Activated T-helper 1 cell treated with anti-CD3 and anti-CD28 coated beads, Interleukin-12 subunit alpha, Interleukin-12 subunit beta, Interleukin-2, Interleukin-4 antibody, amounts not matched to agents 30 ng/mL and 10 ng/mL and 1 ng/mL, durations not matched to agents 14 hours and 24 hours and 36 hours (primary cell): ENCODE data around the gene IFITM2. TPM values are rescaled to one million over a fixed set of nuclear protein-coding genes. Genes with fewer than 3 reads are reported as not detected.

Experiments used
- DNase-seq: peaks from one replicate; pipeline ENCODE4 v3.0.0; 2021; ENCODE audit warnings: low spot score
- H3K27ac Mint-ChIP-seq: one replicate; pipeline ENCODE4 v1.8.0; 2021; ENCODE audit warnings: mild to moderate bottlenecking, mixed read lengths
- H3K27me3 Mint-ChIP-seq: one replicate; pipeline ENCODE4 v1.8.0; 2022; ENCODE audit warnings: mild to moderate bottlenecking, moderate library complexity, mixed read lengths; ENCODE audit not compliant: insufficient read depth
- H3K36me3 Mint-ChIP-seq: one replicate; pipeline ENCODE4 v1.8.0; 2021; ENCODE audit warnings: low read depth, mixed read lengths
- H3K4me1 Mint-ChIP-seq: one replicate; pipeline ENCODE4 v1.8.0; 2021; ENCODE audit warnings: low read depth, mixed read lengths
- H3K4me3 Mint-ChIP-seq: one replicate; pipeline ENCODE4 v1.8.0; 2021; ENCODE audit warnings: mild to moderate bottlenecking, moderate library complexity, mixed read lengths
- H3K9me3 Mint-ChIP-seq: one replicate; pipeline ENCODE4 v1.8.0; 2021; ENCODE audit warnings: mixed read lengths
- intact Hi-C: fragments of 100-400 bp; cut with micrococcal nuclease; formaldehyde crosslinking; loops from one replicate; pipeline ENCODE4 v1.15.1; 2024
- total RNA-seq: library from RNA; stranded (reverse); gene quantifications from 2 replicates; pipeline ENCODE4 v1.2.3, GENCODE V29; 2022

The IFITM2 gene
- total RNA-seq, 1 donor from 2014 or later, result 521 TPM

DNA sequence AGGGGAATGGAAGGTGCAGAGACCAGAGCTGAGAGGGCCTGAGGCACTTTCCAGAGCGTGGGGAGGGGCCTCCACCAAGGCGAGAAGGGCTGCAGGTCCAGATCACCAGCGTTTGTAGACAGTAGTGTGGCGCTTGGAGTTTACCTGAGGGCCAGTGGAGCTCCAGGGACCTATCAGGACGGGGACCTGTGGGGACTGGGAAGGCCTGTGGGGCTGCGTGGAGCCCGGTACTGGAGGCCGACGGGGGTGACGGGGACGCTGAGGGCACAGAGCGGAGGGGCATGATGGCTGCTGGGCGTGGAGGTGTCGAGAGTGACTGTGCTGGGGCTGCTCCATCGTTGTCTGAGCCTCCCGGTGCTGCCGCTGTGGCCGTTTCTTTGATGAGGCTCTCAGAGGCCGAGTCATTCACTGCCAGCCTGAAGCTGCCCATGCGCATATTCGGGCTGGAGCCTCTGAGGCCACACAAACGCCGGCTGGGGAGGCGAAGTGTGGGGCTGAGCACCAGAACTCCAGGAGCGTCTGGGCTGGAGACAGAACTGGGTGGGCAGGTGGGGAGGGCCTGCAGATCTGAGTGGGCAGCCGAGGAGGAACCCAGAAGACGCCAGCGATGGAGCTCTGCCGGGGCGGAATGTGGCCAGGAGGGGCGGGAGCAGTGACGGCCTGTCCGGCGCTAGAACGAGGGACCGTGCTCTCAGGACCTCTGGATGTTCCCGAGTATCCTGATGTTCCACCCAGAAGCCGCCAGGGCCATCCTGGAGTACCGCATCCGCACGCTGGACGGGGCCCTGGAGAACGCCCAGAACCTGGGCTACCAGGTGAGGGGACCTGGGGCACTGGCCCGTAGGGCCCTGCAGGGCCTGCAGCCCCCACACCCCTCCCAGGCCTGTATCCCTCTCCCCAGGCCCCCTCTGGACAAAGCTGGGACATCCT lies 16.1 kb upstream of the IFITM2 start:
- no peaks in the 10 kb centered on the region for H3K9me3 Mint-ChIP-seq
- H3K4me3 Mint-ChIP-seq, result peak overlapping the region; percentile 71
- peaks cover 6% of the 10 kb centered on the region for H3K27me3 Mint-ChIP-seq
- DNase-seq, result no peak
- intact Hi-C loops, result no loop called here
- peaks cover 21% of the 10 kb centered on the region for H3K4me1 Mint-ChIP-seq
- H3K36me3 Mint-ChIP-seq, result peaks cover 11% of the 10 kb centered on the region
- H3K27ac Mint-ChIP-seq, result peak overlapping the region; percentile 44

DNA sequence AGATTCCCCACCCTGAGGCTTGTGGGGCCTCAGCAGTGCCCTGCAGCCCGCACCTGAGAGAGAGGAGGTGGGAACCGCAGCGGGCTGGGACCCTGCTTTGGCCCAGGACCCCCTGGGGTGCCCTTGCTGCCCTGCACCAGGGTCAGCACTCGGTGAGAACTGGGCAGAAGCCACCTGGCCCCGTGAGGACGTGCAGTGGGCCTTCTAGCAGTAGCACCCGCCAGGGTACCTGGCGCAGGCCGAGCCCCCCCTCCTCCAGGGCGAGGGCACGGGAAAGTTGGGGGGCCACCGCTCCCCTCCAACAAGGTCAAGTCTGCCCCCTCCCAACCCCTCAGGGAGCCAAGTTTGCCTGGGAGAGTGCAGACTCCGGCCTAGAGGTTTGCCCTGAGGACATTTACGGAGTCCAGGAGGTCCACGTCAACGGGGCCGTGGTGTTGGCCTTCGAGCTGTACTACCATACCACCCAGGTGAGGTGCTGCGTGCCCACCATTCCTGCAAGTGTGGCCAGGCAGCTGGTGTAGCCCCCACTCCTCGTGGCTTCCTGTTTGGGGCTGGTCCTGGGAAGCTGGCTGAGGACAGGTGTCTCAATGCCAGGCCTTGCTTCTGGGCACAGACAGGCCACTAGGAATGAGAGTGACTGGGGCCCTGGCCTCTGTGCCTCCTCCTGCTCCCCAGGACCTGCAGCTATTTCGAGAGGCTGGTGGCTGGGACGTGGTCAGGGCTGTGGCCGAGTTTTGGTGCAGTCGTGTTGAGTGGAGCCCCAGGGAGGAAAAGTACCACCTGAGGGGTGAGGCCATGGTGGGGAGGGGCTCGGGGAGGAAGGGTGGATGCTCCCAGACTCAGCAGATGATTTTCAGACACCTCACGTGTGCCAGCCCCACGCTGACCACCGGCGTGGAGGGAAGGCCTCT lies 15.2 kb upstream of the IFITM2 start:
- peaks cover 2% of the 10 kb centered on the region for H3K27me3 Mint-ChIP-seq
- no peak for DNase-seq
- H3K36me3 Mint-ChIP-seq, result peaks cover 11% of the 10 kb centered on the region
- H3K4me1 Mint-ChIP-seq, result peaks cover 16% of the 10 kb centered on the region
- H3K4me3 Mint-ChIP-seq, result no peak overlapping the region
- no peak overlapping the region for H3K27ac Mint-ChIP-seq
- H3K9me3 Mint-ChIP-seq, result no peaks in the 10 kb centered on the region
- intact Hi-C loops, result no loop called here

DNA sequence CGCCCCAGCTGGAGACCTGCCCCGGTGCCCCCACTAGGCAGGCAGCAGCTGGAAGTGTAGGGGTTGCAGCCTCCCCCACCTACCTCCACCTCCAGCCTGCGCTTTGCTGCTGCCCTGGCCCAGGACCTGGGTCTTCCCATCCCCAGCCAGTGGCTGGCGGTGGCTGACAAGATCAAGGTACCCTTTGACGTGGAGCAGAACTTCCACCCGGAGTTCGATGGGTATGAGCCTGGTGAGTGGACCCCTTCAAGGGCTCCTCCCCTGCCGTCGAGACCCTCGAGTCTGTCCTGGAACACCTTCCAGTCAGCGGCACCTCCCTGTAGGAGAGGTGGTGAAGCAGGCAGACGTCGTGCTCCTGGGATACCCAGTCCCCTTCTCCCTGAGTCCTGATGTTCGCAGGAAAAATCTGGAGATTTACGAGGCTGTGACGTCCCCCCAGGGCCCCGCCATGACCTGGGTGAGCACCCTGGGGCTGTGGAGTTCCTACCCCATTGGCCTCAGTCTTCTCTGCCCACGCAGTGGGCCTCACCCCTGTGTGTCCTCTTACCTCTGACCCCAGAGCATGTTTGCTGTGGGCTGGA lies 14.3 kb upstream of the IFITM2 start:
- Mint-ChIP-seq H3K36me3 (peaks cover 8% of the 10 kb centered on the region), H3K9me3 (no peaks in the 10 kb centered on the region), H3K27me3 (peaks cover 1% of the 10 kb centered on the region), H3K4me1 (peaks cover 15% of the 10 kb centered on the region), H3K4me3 (no peak overlapping the region), H3K27ac (no peak overlapping the region)
- DNase-seq, result no peak
- intact Hi-C loops, result no loop called here

DNA sequence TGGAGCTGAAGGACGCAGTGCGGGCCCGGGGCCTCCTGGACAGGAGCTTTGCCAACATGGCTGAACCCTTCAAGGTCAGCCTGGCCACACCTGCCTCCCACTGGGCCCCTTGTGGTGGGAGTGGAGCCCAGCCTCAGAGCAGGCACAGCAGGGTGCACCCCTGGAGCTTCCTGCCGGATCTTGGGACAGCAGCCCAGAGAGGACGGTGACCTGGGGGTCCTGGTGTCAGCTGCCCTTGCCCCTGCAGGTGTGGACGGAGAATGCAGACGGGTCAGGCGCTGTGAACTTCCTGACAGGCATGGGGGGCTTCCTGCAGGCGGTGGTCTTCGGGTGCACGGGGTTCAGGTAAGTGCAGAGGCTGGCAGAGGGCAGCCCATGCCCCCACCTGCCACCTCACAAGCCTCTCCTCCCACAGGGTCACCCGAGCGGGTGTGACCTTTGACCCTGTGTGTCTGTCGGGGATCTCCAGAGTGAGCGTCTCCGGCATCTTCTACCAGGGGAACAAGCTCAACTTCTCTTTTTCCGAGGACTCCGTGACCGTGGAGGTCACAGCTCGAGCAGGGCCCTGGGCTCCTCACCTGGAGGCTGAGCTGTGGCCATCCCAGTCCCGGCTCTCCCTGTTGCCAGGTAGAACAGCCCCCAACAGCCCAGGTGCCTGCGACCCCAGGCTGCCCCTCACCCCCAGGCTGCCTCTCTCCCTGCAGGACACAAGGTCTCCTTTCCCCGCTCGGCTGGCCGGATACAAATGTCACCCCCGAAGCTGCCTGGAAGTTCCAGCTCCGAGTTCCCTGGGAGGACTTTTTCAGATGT lies 13.6 kb upstream of the IFITM2 start:
- H3K36me3 Mint-ChIP-seq, result peaks cover 8% of the 10 kb centered on the region
- peaks cover 15% of the 10 kb centered on the region for H3K4me1 Mint-ChIP-seq
- no peak for DNase-seq
- H3K27ac Mint-ChIP-seq, result no peak overlapping the region
- intact Hi-C loops, result no loop called here
- peaks cover 1% of the 10 kb centered on the region for H3K27me3 Mint-ChIP-seq
- H3K4me3 Mint-ChIP-seq, result no peak overlapping the region
- H3K9me3 Mint-ChIP-seq, result no peaks in the 10 kb centered on the region

DNA sequence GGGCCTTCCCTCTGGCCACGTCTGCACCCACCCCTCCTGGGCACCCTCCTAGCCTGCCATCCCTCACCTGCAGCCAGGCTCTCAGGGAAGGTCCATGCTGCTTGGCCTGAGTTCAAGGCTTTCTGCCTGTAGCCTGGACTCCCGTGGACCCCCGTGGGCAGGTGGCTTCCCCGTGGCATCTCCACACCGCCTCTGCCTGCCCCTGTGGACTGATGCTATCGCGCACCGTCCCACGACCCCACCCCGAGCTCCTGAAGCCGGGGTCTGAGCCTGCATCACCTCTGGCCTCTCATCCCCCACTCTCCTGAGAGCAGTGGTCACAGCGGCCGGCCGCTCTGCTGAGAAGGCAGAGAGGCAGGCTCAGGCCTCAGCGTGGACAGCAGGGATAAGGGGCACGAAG lies 12.8 kb upstream of the IFITM2 start:
- no peak overlapping the region for H3K4me3 Mint-ChIP-seq
- no peak for DNase-seq
- no peaks in the 10 kb centered on the region for H3K9me3 Mint-ChIP-seq
- peaks cover 8% of the 10 kb centered on the region for H3K36me3 Mint-ChIP-seq
- peaks cover 1% of the 10 kb centered on the region for H3K27me3 Mint-ChIP-seq
- intact Hi-C loops, result no loop called here
- H3K27ac Mint-ChIP-seq, result no peak overlapping the region
- H3K4me1 Mint-ChIP-seq, result peaks cover 15% of the 10 kb centered on the region

DNA sequence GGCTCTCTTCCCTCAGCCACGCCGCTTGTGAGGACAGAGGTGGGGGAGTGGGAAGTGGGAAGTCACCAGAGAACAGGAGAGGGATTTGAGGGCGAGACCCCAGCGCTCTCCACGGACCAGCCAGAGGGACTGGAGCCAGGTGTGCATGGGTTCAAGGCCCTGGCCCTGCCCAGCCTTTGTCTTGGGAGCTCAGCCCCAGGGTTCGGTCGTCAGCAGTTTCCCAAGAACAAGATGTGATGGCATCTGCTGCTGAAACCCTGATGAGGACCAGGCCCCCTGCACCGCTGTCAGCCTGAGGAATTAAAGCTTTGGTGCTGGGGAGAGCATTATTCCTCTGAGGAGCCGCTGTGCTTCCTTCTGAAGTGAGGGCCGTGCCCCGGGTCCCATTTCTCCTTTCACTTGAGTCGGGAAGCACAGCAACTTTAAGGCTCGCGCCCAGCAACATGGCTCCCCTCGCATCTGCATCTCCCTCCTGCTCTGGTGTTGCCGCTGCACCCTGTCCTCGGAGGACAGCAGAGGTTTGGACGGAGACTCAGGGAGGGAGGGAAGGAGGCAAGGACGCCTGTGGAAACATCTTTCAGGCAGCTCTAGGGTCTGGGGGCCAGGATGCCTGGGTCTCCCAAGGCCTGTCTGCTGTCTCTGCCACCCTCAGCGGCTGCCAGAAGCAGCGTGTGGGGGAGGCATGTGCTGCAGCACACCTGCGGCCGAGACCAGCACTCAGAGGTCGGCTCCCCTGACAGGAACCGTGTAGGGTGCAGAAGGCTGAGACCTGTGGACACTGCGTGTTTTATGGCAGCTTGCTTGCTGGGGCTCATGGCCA lies 12.1 kb upstream of the IFITM2 start:
- H3K4me3 Mint-ChIP-seq, result no peak overlapping the region
- H3K36me3 Mint-ChIP-seq, result peaks cover 8% of the 10 kb centered on the region
- H3K27ac Mint-ChIP-seq, result no peak overlapping the region
- H3K9me3 Mint-ChIP-seq, result no peaks in the 10 kb centered on the region
- DNase-seq, result no peak
- peaks cover 7% of the 10 kb centered on the region for H3K27me3 Mint-ChIP-seq
- H3K4me1 Mint-ChIP-seq, result peaks cover 18% of the 10 kb centered on the region
- intact Hi-C loops, result no loop called here

DNA sequence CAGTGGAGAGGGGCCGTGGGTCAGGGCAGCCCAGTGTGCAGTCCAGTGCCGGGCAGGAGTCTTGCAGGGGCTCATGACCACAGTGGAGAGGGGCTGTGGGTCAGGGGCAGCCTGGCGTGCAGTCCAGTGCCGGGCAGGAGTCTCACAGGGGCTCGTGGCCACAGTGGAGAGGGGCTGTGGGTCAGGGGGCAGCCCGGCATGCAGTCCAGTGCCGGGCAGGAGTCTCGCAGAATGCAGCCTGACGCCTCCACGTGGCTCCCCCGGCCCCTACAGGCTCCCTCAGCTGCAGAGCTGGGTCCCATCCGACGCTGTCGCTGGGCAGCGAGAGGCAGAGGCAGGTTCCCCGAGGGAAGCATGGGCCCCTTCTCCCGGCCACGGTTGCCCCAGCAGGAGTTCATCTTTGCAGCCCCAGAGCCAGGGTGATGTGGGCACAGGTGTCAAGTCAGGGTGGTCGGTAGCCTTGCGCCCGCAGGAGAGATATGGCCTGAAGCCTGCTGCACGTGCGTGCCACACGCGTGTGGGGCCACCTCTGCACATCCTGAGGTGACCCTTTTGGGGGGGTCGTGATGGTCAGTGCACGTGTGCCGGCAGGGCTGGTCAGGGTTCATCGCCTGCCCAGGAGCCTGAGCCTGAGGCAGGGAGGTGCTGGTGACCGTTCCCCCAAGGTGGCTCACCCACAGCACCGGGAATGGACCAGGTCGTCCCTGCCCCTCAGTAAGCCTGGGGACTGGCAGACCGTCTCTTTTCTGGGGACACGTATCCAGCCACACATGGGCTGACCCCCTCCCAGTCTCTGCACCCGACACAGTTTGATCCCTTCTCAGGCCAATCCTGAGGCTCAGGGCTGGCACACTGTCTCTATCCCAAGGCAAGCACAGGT lies 11.2 kb upstream of the IFITM2 start:
- Mint-ChIP-seq H3K4me1 (peaks cover 13% of the 10 kb centered on the region), H3K9me3 (no peaks in the 10 kb centered on the region), H3K36me3 (peaks cover 2% of the 10 kb centered on the region), H3K4me3 (no peak overlapping the region), H3K27me3 (peaks cover 13% of the 10 kb centered on the region), H3K27ac (no peak overlapping the region)
- intact Hi-C loops, result no loop called here
- no peak for DNase-seq

DNA sequence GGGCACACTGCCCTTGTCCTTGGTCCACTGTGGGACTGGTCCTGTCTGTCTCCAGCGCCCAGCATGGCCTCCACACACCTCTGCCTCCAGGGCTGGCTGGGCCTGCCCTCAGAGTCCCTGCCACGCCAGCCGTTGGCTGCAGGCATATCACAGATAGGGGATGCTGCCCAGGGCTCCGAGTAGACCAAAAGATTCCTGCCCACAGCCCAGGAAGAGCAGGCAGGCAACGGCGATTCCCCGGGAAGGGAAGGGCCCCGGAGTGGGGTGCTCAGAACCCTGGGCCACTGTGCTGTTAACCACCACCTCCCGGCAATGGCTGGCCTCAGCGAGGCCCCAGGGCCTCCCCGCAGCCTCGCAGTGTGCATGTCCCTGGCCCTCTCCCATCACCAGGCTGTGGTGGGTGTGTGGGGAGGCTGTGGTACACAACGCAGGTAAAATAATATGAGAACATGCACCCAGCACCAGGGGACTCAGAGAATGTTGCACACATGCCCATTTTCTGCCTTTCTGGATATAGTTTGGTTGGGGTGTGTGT lies 10.5 kb upstream of the IFITM2 start:
- DNase-seq, result no peak
- Mint-ChIP-seq H3K4me1 (peaks cover 12% of the 10 kb centered on the region), H3K27ac (peak overlapping the region; percentile 78), H3K9me3 (no peaks in the 10 kb centered on the region), H3K27me3 (peaks cover 13% of the 10 kb centered on the region), H3K36me3 (no peaks in the 10 kb centered on the region), H3K4me3 (no peak overlapping the region)
- intact Hi-C loops, result no loop called here

DNA sequence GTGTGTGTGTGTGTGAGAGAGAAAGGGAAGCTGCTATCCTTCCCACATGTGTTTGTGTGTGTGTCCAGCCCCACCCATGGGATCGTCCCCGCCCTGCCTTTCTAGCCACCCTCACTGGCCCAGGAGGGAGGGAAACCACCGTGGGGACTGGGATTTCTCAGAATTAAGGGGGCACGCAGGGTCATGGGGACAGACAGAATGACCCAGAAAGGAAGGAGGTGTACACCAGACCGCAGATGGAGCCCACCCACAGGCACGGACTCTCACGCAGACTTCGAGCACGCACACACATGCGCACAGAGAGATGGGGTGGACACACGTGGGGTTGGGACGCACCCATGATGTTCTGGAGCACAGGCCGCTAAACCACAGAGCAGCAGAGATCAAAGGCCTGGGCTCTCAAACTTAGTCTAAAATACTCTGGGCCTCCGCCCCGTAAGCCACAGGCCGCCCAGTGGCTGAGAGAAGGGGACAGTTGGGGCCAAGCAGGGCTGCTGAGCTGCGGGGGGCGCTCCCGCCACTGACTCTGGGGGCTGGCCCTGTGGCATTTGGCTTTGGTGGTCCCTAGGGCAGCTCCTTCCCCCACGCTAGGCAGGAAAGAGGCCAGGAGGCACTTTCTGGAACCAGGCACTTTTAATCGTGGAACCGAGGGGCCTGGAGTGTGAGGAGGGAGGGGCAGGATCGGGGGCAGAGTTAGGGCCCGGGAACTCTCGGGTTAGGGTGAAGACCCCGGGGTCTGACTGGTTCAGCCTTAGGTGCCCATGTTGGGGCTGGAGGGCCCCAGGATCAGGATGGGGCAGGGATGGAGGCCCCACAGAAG lies 9.8 kb upstream of the IFITM2 start:
- intact Hi-C loops, result no loop called here
- Mint-ChIP-seq H3K4me1 (peaks cover 17% of the 10 kb centered on the region), H3K9me3 (no peaks in the 10 kb centered on the region), H3K27me3 (peaks cover 13% of the 10 kb centered on the region), H3K27ac (peak overlapping the region; percentile 78), H3K36me3 (no peaks in the 10 kb centered on the region), H3K4me3 (no peak overlapping the region)
- no peak for DNase-seq

DNA sequence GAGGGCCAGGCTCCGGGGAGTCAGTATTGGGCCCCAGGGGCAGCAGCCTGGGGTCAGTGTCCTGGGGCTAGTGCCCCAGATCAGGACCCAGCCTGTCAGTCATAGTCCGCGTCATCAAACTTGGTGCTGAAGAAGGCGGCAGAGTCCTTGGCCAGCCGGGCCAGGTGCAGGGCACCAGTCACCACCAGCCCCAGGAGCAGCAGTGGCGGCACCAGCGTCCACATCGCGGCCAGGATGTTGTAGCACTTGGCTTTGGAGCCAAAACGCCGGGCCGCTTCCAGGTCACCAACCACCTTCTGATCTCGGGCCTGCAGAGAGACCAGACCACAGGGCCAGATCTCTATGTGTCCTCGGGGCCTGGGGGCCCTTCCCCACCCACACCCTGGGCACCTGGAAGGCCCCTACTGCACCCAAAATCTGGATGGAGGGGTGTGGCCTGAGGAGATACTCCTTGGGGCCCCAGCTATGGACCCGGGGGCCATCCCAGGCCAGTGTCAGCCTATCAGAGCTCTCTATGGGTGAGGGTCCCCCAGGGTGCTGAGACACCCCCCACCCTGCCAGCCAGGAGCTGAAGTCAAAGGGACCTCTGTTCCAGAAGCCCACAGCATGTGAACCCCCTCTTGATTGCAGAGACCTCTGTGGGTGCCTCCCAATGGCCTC lies 9.1 kb upstream of the IFITM2 start:
- Mint-ChIP-seq H3K27ac (no peak overlapping the region), H3K4me1 (peaks cover 20% of the 10 kb centered on the region), H3K36me3 (no peaks in the 10 kb centered on the region), H3K27me3 (peaks cover 13% of the 10 kb centered on the region), H3K9me3 (no peaks in the 10 kb centered on the region), H3K4me3 (no peak overlapping the region)
- DNase-seq, result no peak
- intact Hi-C loops, result no loop called here
